ENCODE measurements around the gene RNF20.

DNA sequence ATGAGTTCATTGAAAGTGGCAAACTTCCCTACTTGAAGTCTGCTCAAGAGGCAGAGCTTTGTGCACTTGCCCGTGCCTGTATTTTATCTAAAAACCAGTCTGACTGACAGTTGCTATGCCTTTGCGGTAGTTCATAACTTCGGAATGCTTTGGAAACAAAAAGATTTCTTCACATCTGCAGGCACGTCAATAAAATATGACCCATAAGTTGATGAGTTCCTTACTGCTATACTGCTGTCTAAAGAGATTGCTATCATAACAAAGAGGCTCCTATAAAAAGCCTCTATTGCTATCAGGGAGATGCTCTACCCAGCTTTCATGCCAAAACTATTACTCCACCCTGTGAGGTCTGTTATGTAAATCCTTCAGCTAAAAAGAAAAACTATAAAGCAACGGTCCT lies 25.4 kb upstream of the RNF20 start:
- TF ChIP-seq, protein P1, sequence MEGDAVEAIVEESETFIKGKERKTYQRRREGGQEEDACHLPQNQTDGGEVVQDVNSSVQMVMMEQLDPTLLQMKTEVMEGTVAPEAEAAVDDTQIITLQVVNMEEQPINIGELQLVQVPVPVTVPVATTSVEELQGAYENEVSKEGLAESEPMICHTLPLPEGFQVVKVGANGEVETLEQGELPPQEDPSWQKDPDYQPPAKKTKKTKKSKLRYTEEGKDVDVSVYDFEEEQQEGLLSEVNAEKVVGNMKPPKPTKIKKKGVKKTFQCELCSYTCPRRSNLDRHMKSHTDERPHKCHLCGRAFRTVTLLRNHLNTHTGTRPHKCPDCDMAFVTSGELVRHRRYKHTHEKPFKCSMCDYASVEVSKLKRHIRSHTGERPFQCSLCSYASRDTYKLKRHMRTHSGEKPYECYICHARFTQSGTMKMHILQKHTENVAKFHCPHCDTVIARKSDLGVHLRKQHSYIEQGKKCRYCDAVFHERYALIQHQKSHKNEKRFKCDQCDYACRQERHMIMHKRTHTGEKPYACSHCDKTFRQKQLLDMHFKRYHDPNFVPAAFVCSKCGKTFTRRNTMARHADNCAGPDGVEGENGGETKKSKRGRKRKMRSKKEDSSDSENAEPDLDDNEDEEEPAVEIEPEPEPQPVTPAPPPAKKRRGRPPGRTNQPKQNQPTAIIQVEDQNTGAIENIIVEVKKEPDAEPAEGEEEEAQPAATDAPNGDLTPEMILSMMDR (IDR thresholded peaks at IDR 0.05; ENCODE audit: insufficient read depth, low read length, poor library complexity, severe bottlenecking), result no peak
- TF ChIP-seq EZH2phosphoT487 (conservative IDR thresholded peaks at IDR 0.05; ENCODE audit: low read length), result no peak

Measured in SU-DHL-6 (cell line).